ENCODE data around the gene PRAME. TPM values are rescaled to one million over a fixed set of nuclear protein-coding genes. Genes with fewer than 3 reads are reported as not detected.

Gene PRAME
- total RNA-seq, 1 donor from 2014 or later: not detected

GRCh38 chr22:22536916-22537315 lies 22.1 kb downstream of the PRAME start:
- Mint-ChIP-seq H3K4me1 (ENCODE audit: low read depth) (no peaks in the 10 kb centered on the region), H3K27ac (no peak overlapping the region), H3K36me3 (ENCODE audit: insufficient read depth) (no peaks in the 10 kb centered on the region), H3K27me3 (peaks cover 47% of the 10 kb centered on the region), H3K4me3 (ENCODE audit: low read depth) (no peak overlapping the region), H3K9me3 (ENCODE audit: low read depth) (no peaks in the 10 kb centered on the region)
- DNase-seq (ENCODE audit: low spot score, unreplicated experiment): no peak
- TF ChIP-seq, protein P1, sequence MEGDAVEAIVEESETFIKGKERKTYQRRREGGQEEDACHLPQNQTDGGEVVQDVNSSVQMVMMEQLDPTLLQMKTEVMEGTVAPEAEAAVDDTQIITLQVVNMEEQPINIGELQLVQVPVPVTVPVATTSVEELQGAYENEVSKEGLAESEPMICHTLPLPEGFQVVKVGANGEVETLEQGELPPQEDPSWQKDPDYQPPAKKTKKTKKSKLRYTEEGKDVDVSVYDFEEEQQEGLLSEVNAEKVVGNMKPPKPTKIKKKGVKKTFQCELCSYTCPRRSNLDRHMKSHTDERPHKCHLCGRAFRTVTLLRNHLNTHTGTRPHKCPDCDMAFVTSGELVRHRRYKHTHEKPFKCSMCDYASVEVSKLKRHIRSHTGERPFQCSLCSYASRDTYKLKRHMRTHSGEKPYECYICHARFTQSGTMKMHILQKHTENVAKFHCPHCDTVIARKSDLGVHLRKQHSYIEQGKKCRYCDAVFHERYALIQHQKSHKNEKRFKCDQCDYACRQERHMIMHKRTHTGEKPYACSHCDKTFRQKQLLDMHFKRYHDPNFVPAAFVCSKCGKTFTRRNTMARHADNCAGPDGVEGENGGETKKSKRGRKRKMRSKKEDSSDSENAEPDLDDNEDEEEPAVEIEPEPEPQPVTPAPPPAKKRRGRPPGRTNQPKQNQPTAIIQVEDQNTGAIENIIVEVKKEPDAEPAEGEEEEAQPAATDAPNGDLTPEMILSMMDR (IDR thresholded peaks at IDR 0.05; ENCODE audit: unreplicated experiment): no peak

DNA sequence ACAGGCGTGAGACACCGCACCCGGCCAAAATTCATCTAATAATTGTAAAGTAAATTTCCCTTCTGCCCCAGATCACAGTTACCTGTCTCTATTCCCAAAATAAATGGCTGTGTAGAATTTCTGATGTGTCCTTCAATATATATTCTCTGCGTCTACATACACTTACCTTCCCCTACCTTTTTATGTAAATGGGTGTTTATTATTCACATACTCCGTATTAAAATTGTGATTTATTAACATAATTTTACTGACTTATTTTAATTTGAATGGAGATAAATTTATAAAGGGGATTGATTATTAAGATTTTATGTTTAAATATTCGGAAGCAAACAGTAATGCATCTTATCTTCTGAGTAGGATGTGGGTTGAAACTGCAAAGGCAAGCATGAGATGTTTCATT lies 22.6 kb downstream of the PRAME start:
- Mint-ChIP-seq H3K4me3 (ENCODE audit: low read depth) (no peak overlapping the region), H3K27me3 (peaks cover 45% of the 10 kb centered on the region), H3K9me3 (ENCODE audit: low read depth) (no peaks in the 10 kb centered on the region), H3K36me3 (ENCODE audit: insufficient read depth) (no peaks in the 10 kb centered on the region), H3K27ac (no peak overlapping the region), H3K4me1 (ENCODE audit: low read depth) (no peaks in the 10 kb centered on the region)
- no peak for DNase-seq (ENCODE audit: low spot score, unreplicated experiment)
- TF ChIP-seq, protein P1 (IDR thresholded peaks at IDR 0.05; ENCODE audit: unreplicated experiment): no peak

GRCh38 chr22:22535662-22536061 lies 23.4 kb downstream of the PRAME start:
- no peak for DNase-seq (ENCODE audit: low spot score, unreplicated experiment)
- Mint-ChIP-seq H3K36me3 (ENCODE audit: insufficient read depth) (no peaks in the 10 kb centered on the region), H3K27me3 (peaks cover 42% of the 10 kb centered on the region), H3K27ac (no peak overlapping the region), H3K9me3 (ENCODE audit: low read depth) (no peaks in the 10 kb centered on the region), H3K4me3 (ENCODE audit: low read depth) (no peak overlapping the region), H3K4me1 (ENCODE audit: low read depth) (no peaks in the 10 kb centered on the region)
- TF ChIP-seq, protein P1 (IDR thresholded peaks at IDR 0.05; ENCODE audit: unreplicated experiment): no peak

DNA sequence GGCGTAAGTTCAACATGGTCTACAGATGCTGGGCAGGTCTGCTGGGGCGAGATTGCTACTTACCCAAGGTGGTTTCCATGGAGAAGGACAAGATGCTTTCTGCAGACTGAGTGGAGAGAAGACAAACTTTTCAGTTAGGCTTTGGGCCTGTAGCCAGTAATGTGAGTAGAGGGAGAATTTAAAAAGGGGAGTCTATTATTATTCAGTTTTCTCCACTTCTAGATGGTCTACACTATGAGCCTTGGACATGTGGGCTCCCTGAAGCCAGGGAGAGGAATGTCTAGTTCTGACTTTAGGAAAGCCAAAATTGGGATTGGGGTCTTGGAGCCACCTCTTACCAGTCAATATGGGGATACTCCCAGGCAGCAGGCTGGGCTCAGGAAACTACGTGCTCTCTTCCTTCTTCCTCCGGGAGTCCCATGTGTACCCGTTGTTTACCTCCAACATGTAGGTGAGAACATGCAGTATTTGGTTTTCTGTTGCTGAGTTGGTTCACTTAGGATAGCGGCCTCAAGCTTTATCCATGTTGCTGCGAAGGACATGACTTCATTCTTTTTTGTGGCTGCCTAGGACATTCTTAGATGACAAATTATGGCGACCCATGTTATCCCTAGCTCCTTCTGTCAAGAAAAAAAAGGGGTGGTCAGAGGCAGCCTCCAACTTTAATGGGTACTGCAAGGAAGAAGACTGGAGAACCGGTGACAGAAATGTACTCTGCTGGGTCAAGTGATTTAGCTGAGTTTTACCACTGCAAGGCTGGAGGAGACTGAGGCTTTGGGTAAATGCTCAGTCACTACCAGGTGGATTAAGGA lies 24.3 kb downstream of the PRAME start:
- Mint-ChIP-seq H3K27me3 (peaks cover 36% of the 10 kb centered on the region), H3K27ac (no peak overlapping the region), H3K4me1 (ENCODE audit: low read depth) (no peaks in the 10 kb centered on the region), H3K4me3 (ENCODE audit: low read depth) (no peak overlapping the region), H3K36me3 (ENCODE audit: insufficient read depth) (no peaks in the 10 kb centered on the region), H3K9me3 (ENCODE audit: low read depth) (no peaks in the 10 kb centered on the region)
- DNase-seq (ENCODE audit: low spot score, unreplicated experiment): no peak
- TF ChIP-seq, protein P1 (IDR thresholded peaks at IDR 0.05; ENCODE audit: unreplicated experiment): no peak

GRCh38 chr22:22533863-22534262 lies 25.2 kb downstream of the PRAME start:
- no peak overlapping the region for H3K27ac Mint-ChIP-seq
- no peaks in the 10 kb centered on the region for H3K4me1 Mint-ChIP-seq (ENCODE audit: low read depth)
- H3K36me3 Mint-ChIP-seq (ENCODE audit: insufficient read depth): no peaks in the 10 kb centered on the region
- DNase-seq (ENCODE audit: low spot score, unreplicated experiment): no peak
- H3K4me3 Mint-ChIP-seq (ENCODE audit: low read depth): no peak overlapping the region
- H3K9me3 Mint-ChIP-seq (ENCODE audit: low read depth): no peaks in the 10 kb centered on the region
- H3K27me3 Mint-ChIP-seq: peaks cover 30% of the 10 kb centered on the region
- TF ChIP-seq, protein P1 (IDR thresholded peaks at IDR 0.05; ENCODE audit: unreplicated experiment): no peak

Data from progenitor cell of endocrine pancreas (in vitro differentiated cells).